Mesothelial cell of epicardium (in vitro differentiated cells): ENCODE measurements around the gene CYTH1. TPM values are rescaled to one million over a fixed set of nuclear protein-coding genes. Genes with fewer than 3 reads are reported as not detected.

ENCODE experiments used
- DNase-seq, 2 experiments: peaks; one replicate each; pipeline ENCODE4 v3.0.0; 2021; ENCODE audit warnings: low spot score in 2 of 2; ENCODE audit not compliant: unreplicated experiment in 2 of 2
- H3K27ac Mint-ChIP-seq: 2 replicates; pipeline ENCODE4 v1.8.0; 2021; ENCODE audit warnings: mixed read lengths
- H3K27me3 Mint-ChIP-seq: 2 replicates; pipeline ENCODE4 v1.8.0; 2021; ENCODE audit warnings: low read depth, mixed read lengths
- H3K36me3 Mint-ChIP-seq: 2 replicates; pipeline ENCODE4 v1.8.0; 2021; ENCODE audit warnings: mixed read lengths
- H3K4me1 Mint-ChIP-seq: 2 replicates; pipeline ENCODE4 v1.8.0; 2021; ENCODE audit warnings: mixed read lengths
- H3K4me3 Mint-ChIP-seq: 2 replicates; pipeline ENCODE4 v1.8.0; 2021; ENCODE audit warnings: mild to moderate bottlenecking, moderate library complexity, mixed read lengths
- H3K9me3 Mint-ChIP-seq: 2 replicates; pipeline ENCODE4 v1.8.0; 2021; ENCODE audit warnings: mixed read lengths
- CTCF ChIP-seq: fragments of 200-600 bp; sonication (generic); IDR thresholded peaks from one replicate; pipeline ENCODE4 v1.5.0; 2021; ENCODE audit warnings: antibody characterized with exemption; ENCODE audit not compliant: unreplicated experiment
- total RNA-seq: library from RNA; stranded (reverse); gene quantifications from 3 replicates; pipeline ENCODE4 v1.2.1, GENCODE V29; 2021

The CYTH1 gene
- total RNA-seq, 1 donor from 2014 or later: 42.8 TPM

GRCh38 chr17:78716814-78717393 lies 65.2 kb downstream of the CYTH1 start:
- DNase-seq: no peak
- Mint-ChIP-seq H3K4me1 (peaks cover 46% of the 10 kb centered on the region), H3K27me3 (no peaks in the 10 kb centered on the region), H3K9me3 (no peaks in the 10 kb centered on the region), H3K27ac (no peak overlapping the region), H3K36me3 (no peaks in the 10 kb centered on the region), H3K4me3 (peak overlapping the region; percentile 17)
- no peak for TF ChIP-seq CTCF

- no peak overlapping the region for H3K4me3 Mint-ChIP-seq
- no peak for DNase-seq
- H3K27me3 Mint-ChIP-seq: no peaks in the 10 kb centered on the region
- no peak overlapping the region for H3K27ac Mint-ChIP-seq
- no peaks in the 10 kb centered on the region for H3K9me3 Mint-ChIP-seq
- TF ChIP-seq CTCF: no peak
- peaks cover 46% of the 10 kb centered on the region for H3K4me1 Mint-ChIP-seq
- no peaks in the 10 kb centered on the region for H3K36me3 Mint-ChIP-seq
Observed at GRCh38 chr17:78716292-78716691, 65.8 kb downstream of the CYTH1 start.

- no peak for DNase-seq
- H3K9me3 Mint-ChIP-seq: no peaks in the 10 kb centered on the region
- H3K36me3 Mint-ChIP-seq: no peaks in the 10 kb centered on the region
- peaks cover 46% of the 10 kb centered on the region for H3K4me1 Mint-ChIP-seq
- no peak for TF ChIP-seq CTCF
- H3K4me3 Mint-ChIP-seq: no peak overlapping the region
- no peaks in the 10 kb centered on the region for H3K27me3 Mint-ChIP-seq
- H3K27ac Mint-ChIP-seq: no peak overlapping the region
Observed at GRCh38 chr17:78715876-78716275, 66.2 kb downstream of the CYTH1 start.

- H3K27ac Mint-ChIP-seq: no peak overlapping the region
Observed at GRCh38 chr17:78715000-78715771, 66.9 kb downstream of the CYTH1 start.

GRCh38 chr17:78714534-78714933 lies 67.5 kb downstream of the CYTH1 start:
- Mint-ChIP-seq H3K4me3 (no peak overlapping the region), H3K27me3 (no peaks in the 10 kb centered on the region), H3K4me1 (peaks cover 48% of the 10 kb centered on the region), H3K9me3 (no peaks in the 10 kb centered on the region), H3K27ac (no peak overlapping the region), H3K36me3 (no peaks in the 10 kb centered on the region)
- no peak for TF ChIP-seq CTCF
- DNase-seq: no peak

More at GRCh38 chr17:78715000-78715771, 66.9 kb downstream of the CYTH1 start:
- H3K4me1 Mint-ChIP-seq: peaks cover 48% of the 10 kb centered on the region
- no peak overlapping the region for H3K4me3 Mint-ChIP-seq
- no peaks in the 10 kb centered on the region for H3K27me3 Mint-ChIP-seq
- H3K9me3 Mint-ChIP-seq: no peaks in the 10 kb centered on the region
- no peak for TF ChIP-seq CTCF
- H3K36me3 Mint-ChIP-seq: no peaks in the 10 kb centered on the region
- DNase-seq: no peak
